KMS-11 (cell line): Measurements from ENCODE around the gene CPVL.

Experiments
- H2AFZ ChIP-seq: fragments of 200-600 bp; sonication (generic); 2 replicates; pipeline ENCODE4 v1.6.1; 2016; ENCODE audit warnings: antibody characterized with exemption, mixed run types, low read depth
- H3K27ac ChIP-seq: fragments of 200-600 bp; sonication (generic); 2 replicates; pipeline ENCODE4 v1.6.1; 2016; ENCODE audit warnings: mild to moderate bottlenecking, mixed run types
- H3K27me3 ChIP-seq: fragments of 200-600 bp; sonication (generic); 2 replicates; pipeline ENCODE4 v1.6.1; 2017; ENCODE audit warnings: mild to moderate bottlenecking, low read depth, mixed run types, moderate library complexity; ENCODE audit not compliant: insufficient read depth
- H3K36me3 ChIP-seq: fragments of 200-600 bp; sonication (generic); 2 replicates; pipeline ENCODE4 v1.6.1; 2017; ENCODE audit warnings: mild to moderate bottlenecking, mixed run types; ENCODE audit not compliant: insufficient read depth
- H3K4me1 ChIP-seq: fragments of 200-600 bp; sonication (generic); 2 replicates; pipeline ENCODE4 v1.6.1; 2016; ENCODE audit warnings: mild to moderate bottlenecking, low read depth, mixed run types; ENCODE audit not compliant: poor library complexity, severe bottlenecking
- H3K4me2 ChIP-seq: fragments of 200-600 bp; sonication (generic); 2 replicates; pipeline ENCODE4 v1.7.0; 2016; ENCODE audit warnings: mild to moderate bottlenecking, mixed run types
- H3K4me3 ChIP-seq: fragments of 200-600 bp; sonication (generic); IDR thresholded peaks from 2 replicates; pipeline ENCODE4 v1.6.1; 2017; ENCODE audit warnings: low read depth, low read length, mixed read lengths; ENCODE audit not compliant: insufficient read depth
- H3K79me2 ChIP-seq: fragments of 200-600 bp; sonication (generic); 2 replicates; pipeline ENCODE4 v1.6.1; 2016; ENCODE audit warnings: low read depth, mixed run types; ENCODE audit not compliant: insufficient read depth
- H3K9ac ChIP-seq: fragments of 200-600 bp; sonication (generic); 2 replicates; pipeline ENCODE4 v1.6.1; 2016; ENCODE audit warnings: mild to moderate bottlenecking, mixed run types
- H4K20me1 ChIP-seq: fragments of 200-600 bp; sonication (generic); 2 replicates; pipeline ENCODE4 v1.6.1; 2016; ENCODE audit warnings: mild to moderate bottlenecking, mixed run types; ENCODE audit not compliant: insufficient read depth
- TF ChIP-seq, protein P1 (sequence below): fragments of 200-600 bp; sonication (generic); conservative IDR thresholded peaks from 2 replicates; pipeline ENCODE4 v1.6.1; 2017; ENCODE audit warnings: low read depth, mild to moderate bottlenecking, antibody characterized with exemption, low read length, moderate library complexity, mixed read lengths

CPVL gene

DNA sequence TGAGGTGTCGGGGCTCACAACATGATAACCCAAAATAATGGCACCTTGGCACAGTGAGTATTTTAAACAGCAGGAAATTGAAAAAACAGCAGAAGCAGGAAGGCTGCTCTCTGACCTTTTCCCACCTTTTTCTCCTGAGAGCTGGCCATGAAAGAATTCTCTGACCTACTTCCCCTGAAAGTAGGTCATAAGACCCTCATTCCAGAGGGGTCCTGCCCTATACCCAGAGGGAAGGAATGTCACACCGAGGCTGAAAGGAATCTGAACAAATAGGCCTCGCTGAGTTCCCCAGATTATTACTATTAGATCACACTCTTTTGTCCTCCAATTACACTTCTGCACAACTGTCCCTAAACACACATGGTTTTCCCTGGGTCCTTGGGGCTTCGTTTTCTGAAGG lies 18.8 kb downstream of the CPVL start:
- Histone ChIP-seq H3K79me2 (no peaks in the 10 kb centered on the region), H3K27me3 (no peaks in the 10 kb centered on the region), H3K4me1 (no peaks in the 10 kb centered on the region), H3K4me3 (no peak overlapping the region), H3K36me3 (no peaks in the 10 kb centered on the region), H3K27ac (no peak overlapping the region), H3K9ac (no peak overlapping the region), H2AFZ (no peak overlapping the region), H3K4me2 (no peak overlapping the region), H4K20me1 (no peaks in the 10 kb centered on the region)
- TF ChIP-seq, protein P1, sequence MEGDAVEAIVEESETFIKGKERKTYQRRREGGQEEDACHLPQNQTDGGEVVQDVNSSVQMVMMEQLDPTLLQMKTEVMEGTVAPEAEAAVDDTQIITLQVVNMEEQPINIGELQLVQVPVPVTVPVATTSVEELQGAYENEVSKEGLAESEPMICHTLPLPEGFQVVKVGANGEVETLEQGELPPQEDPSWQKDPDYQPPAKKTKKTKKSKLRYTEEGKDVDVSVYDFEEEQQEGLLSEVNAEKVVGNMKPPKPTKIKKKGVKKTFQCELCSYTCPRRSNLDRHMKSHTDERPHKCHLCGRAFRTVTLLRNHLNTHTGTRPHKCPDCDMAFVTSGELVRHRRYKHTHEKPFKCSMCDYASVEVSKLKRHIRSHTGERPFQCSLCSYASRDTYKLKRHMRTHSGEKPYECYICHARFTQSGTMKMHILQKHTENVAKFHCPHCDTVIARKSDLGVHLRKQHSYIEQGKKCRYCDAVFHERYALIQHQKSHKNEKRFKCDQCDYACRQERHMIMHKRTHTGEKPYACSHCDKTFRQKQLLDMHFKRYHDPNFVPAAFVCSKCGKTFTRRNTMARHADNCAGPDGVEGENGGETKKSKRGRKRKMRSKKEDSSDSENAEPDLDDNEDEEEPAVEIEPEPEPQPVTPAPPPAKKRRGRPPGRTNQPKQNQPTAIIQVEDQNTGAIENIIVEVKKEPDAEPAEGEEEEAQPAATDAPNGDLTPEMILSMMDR = no peak

DNA sequence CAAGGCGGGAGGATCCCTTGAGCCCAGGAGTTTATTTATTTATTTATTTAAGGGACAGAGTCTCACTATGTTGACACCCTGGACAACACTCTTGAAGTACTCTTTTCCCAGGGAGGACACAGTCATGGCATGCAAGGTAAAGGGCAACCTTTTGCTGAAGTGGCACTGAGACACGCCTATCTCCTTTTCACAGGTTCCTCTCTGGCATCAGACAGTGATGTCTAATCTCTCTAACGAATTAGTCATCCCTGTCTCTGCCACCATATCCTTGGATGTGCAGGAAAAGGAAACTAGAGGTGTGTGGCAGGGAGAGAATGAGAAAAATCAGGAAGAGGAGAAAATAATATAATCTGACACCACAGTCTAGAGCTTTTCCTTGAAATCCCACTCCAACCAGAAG lies 19.5 kb downstream of the CPVL start:
- H3K4me2 ChIP-seq = no peak overlapping the region
- no peaks in the 10 kb centered on the region for H4K20me1 ChIP-seq
- H3K36me3 ChIP-seq = no peaks in the 10 kb centered on the region
- no peak overlapping the region for H2AFZ ChIP-seq
- no peaks in the 10 kb centered on the region for H3K79me2 ChIP-seq
- TF ChIP-seq, protein P1 = no peak
- H3K27ac ChIP-seq = no peak overlapping the region
- no peak overlapping the region for H3K4me3 ChIP-seq
- H3K9ac ChIP-seq = no peak overlapping the region
- no peaks in the 10 kb centered on the region for H3K4me1 ChIP-seq
- no peaks in the 10 kb centered on the region for H3K27me3 ChIP-seq

DNA sequence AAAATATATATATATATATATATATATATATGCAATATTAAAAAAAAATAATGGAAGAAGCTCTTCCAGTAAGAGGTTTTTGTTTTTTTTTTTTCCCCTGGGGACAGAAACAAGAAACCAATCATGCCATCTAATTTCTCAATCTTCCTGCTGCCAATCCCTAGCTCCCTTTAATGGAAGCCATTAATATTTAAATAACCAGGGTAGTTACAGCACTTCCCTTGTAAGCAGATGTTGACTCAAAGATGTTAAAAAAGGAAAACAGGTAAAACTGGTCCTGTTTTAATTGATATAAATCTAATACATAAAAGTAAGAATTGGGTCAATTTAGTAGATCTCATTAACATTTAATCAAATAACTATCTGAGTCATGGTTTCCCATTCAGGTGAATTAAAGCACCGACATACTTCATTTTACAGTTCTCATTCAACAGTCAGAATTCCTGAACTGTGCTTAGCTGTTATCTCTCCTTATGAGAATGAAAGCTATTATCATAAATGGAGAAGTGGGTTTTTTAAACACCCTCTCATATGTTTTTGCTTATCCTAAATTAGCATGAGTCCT lies 22.6 kb downstream of the CPVL start:
- TF ChIP-seq, protein P1 = no peak
- H4K20me1 ChIP-seq = no peaks in the 10 kb centered on the region
- H3K27me3 ChIP-seq = no peaks in the 10 kb centered on the region
- H3K79me2 ChIP-seq = no peaks in the 10 kb centered on the region
- no peak overlapping the region for H3K4me3 ChIP-seq
- no peaks in the 10 kb centered on the region for H3K4me1 ChIP-seq
- H3K27ac ChIP-seq = no peak overlapping the region
- H2AFZ ChIP-seq = no peak overlapping the region
- no peak overlapping the region for H3K9ac ChIP-seq
- no peaks in the 10 kb centered on the region for H3K36me3 ChIP-seq
- no peak overlapping the region for H3K4me2 ChIP-seq

DNA sequence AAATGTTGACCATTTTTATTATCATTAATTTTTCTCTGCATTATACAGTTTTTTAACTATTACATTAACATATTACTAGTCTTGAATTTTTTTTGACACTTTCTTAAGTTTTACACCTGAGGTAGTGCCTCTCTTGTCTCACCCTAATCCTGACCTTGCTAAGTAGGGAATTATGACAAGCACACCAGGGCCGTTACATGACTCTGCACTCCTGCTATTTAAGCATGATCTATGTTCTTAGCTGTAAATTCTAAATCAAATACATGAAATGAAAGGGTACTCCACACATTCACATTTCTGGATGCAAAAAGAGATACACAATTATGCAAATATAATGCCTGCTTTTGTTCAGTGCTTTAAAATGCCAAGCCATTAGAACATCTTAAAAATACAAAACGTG lies 23.6 kb downstream of the CPVL start:
- Histone ChIP-seq H3K27ac (no peak overlapping the region), H4K20me1 (no peaks in the 10 kb centered on the region), H3K4me3 (no peak overlapping the region), H3K4me2 (no peak overlapping the region), H3K4me1 (no peaks in the 10 kb centered on the region), H3K36me3 (no peaks in the 10 kb centered on the region), H2AFZ (no peak overlapping the region), H3K79me2 (no peaks in the 10 kb centered on the region), H3K9ac (no peak overlapping the region), H3K27me3 (no peaks in the 10 kb centered on the region)
- TF ChIP-seq, protein P1 = no peak

DNA sequence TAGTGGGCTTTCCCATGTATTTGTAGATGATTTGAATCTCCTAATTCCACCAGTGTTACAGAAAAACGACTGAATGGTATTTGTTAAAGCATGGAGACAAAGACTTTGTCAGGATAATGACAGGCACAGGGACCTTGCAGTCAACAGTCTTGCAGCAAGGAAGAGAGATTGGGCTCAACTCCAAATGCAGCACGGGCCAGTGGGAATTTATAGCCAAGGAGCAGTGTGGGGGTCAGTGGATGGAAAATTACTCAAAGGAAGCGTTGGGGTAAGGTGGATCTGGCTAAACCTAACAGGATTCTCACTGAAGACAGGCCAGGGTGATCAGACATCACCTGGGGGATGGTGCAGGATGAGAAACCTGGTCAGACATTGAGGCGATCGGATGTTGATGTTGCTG lies 24.3 kb downstream of the CPVL start:
- Histone ChIP-seq H3K27ac (no peak overlapping the region), H3K4me3 (no peak overlapping the region), H3K4me2 (no peak overlapping the region), H4K20me1 (no peaks in the 10 kb centered on the region), H3K4me1 (no peaks in the 10 kb centered on the region), H2AFZ (no peak overlapping the region), H3K36me3 (no peaks in the 10 kb centered on the region), H3K79me2 (no peaks in the 10 kb centered on the region), H3K27me3 (no peaks in the 10 kb centered on the region), H3K9ac (no peak overlapping the region)
- TF ChIP-seq, protein P1 = no peak
